Suprapubic skin (tissue), 4 donors: Measurements from ENCODE around the gene SERPINF2. TPM values are rescaled to one million over a fixed set of nuclear protein-coding genes. Genes with fewer than 3 reads are reported as not detected.
"Not testable (repeated sequence)": the region's sequence is repeated elsewhere in the genome, so short reads cannot be mapped to it uniquely, and the experiment has no call there.

ENCODE experiments used
- DNase-seq, 2 donors: peaks; one replicate each; pipeline ENCODE4 v3.0.0-alpha.2; 2019; ENCODE audit warnings: low spot score in 2 of 2
- H3K27ac ChIP-seq: fragments of 200-600 bp; sonication (generic); one replicate; pipeline ENCODE4 v1.5.1; 2019
- H3K27me3 ChIP-seq: fragments of 200-600 bp; sonication (generic); one replicate; pipeline ENCODE4 v1.5.1; 2019
- H3K36me3 ChIP-seq: fragments of 200-600 bp; sonication (generic); one replicate; pipeline ENCODE4 v1.5.1; 2019
- H3K4me1 ChIP-seq: fragments of 200-600 bp; sonication (generic); one replicate; pipeline ENCODE4 v1.5.1; 2019
- H3K4me3 ChIP-seq: fragments of 200-600 bp; sonication (generic); one replicate; pipeline ENCODE4 v1.5.1; 2019; ENCODE audit warnings: mild to moderate bottlenecking
- H3K9me3 ChIP-seq: fragments of 200-600 bp; sonication (generic); one replicate; pipeline ENCODE4 v1.5.1; 2019
- CTCF ChIP-seq, 2 donors: fragments of 200-600 bp in 1 of 2; fragments of 450-650 bp in 1 of 2; sonication (generic) in 1 of 2; IDR thresholded peaks; one replicate each; pipeline ENCODE4 v1.5.1; 2016 to 2019; ENCODE audit warnings: antibody characterized with exemption in 2 of 2, mild to moderate bottlenecking in 1 of 2, moderate library complexity in 1 of 2
- EP300 ChIP-seq: sonication (generic); formaldehyde crosslinking; IDR thresholded peaks from one replicate; pipeline ENCODE4 v1.6.1; 2017; ENCODE audit warnings: antibody characterized with exemption
- POLR2A ChIP-seq, 2 donors: fragments of 450-650 bp; IDR thresholded peaks; one replicate each; pipeline ENCODE4 v1.6.1; 2017; ENCODE audit warnings: antibody characterized with exemption in 2 of 2, mild to moderate bottlenecking in 2 of 2, moderate library complexity in 2 of 2
- POLR2AphosphoS5 ChIP-seq, 3 donors: sonication (generic); formaldehyde crosslinking; IDR thresholded peaks; one replicate each; pipeline ENCODE4 v1.6.1; 2017; ENCODE audit warnings: antibody characterized with exemption in 3 of 3
- WGBS: methylation state at CpG from one replicate; pipeline ENCODE4 v1.1.5; 2018; 5-methylcytosine and 5-hydroxymethylcytosine counted together
- total RNA-seq, 4 donors: library from RNA; depleted of rRNA; stranded (reverse); fragments of >200 nt; gene quantifications; one replicate each; pipeline ENCODE4 v1.1.0, GENCODE V29; 2016

SERPINF2 gene
- total RNA-seq, 4 donors from 2014 or later, result 3.9 to 7.4 (median 5.9) TPM

GRCh38 chr17:1793447-1793806, 50.8 kb downstream of the SERPINF2 start:
- no peak overlapping the region for H3K4me3 ChIP-seq
- TF ChIP-seq EP300 (no peak), POLR2AphosphoS5 (IDR thresholded peaks at IDR 0.05) (no peak), CTCF (IDR thresholded peaks at IDR 0.05) (no peak), POLR2A (IDR thresholded peaks at IDR 0.05) (no peak)
- H3K27me3 ChIP-seq, result no peaks in the 10 kb centered on the region
- peak overlapping the region; percentile 55 for H3K27ac ChIP-seq
- H3K36me3 ChIP-seq, result peaks cover 6% of the 10 kb centered on the region
- WGBS, result 17% methylated on average over 1 of the region's 1 CpG
- no peaks in the 10 kb centered on the region for H3K9me3 ChIP-seq
- H3K4me1 ChIP-seq, result peaks cover 20% of the 10 kb centered on the region
- DNase-seq, result no peak

- DNase-seq, result no peak
- Histone ChIP-seq H3K27me3 (no peaks in the 10 kb centered on the region), H3K4me3 (no peak overlapping the region), H3K9me3 (no peaks in the 10 kb centered on the region), H3K27ac (no peak overlapping the region), H3K4me1 (peaks cover 20% of the 10 kb centered on the region), H3K36me3 (peaks cover 25% of the 10 kb centered on the region)
- WGBS, result 7% methylated on average over 1 of the region's 1 CpG
- TF ChIP-seq POLR2A (IDR thresholded peaks at IDR 0.05) (no peak), CTCF (IDR thresholded peaks at IDR 0.05) (no peak)
These were observed 54.1 kb downstream of the SERPINF2 start for GRCh38 chr17:1796800-1797199.

GRCh38 chr17:1797323-1797722, 54.7 kb downstream of the SERPINF2 start:
- Histone ChIP-seq H3K27me3 (no peaks in the 10 kb centered on the region), H3K9me3 (no peaks in the 10 kb centered on the region), H3K4me3 (no peak overlapping the region), H3K36me3 (peaks cover 30% of the 10 kb centered on the region), H3K27ac (no peak overlapping the region), H3K4me1 (peaks cover 18% of the 10 kb centered on the region)
- WGBS, result 49% methylated on average over 3 of the region's 3 CpGs
- DNase-seq, result no peak
- no peak for TF ChIP-seq EP300
- no peak for TF ChIP-seq POLR2A (IDR thresholded peaks at IDR 0.05)
- no peak for TF ChIP-seq POLR2AphosphoS5 (IDR thresholded peaks at IDR 0.05)
- TF ChIP-seq CTCF (IDR thresholded peaks at IDR 0.05), result no peak

GRCh38 chr17:1797846-1798245, 55.2 kb downstream of the SERPINF2 start:
- WGBS, result 95% methylated on average over 8 of the region's 8 CpGs

GRCh38 chr17:1800240-1800639, 57.6 kb downstream of the SERPINF2 start:
- DNase-seq, result no peak
- Histone ChIP-seq H3K9me3 (no peaks in the 10 kb centered on the region), H3K27ac (no peak overlapping the region), H3K4me3 (no peak overlapping the region), H3K27me3 (no peaks in the 10 kb centered on the region), H3K4me1 (peaks cover 5% of the 10 kb centered on the region), H3K36me3 (peaks cover 50% of the 10 kb centered on the region)
- no peak for TF ChIP-seq CTCF (IDR thresholded peaks at IDR 0.05)
- 94% methylated on average over 7 of the region's 7 CpGs for WGBS

More at GRCh38 chr17:1797846-1798245, 55.2 kb downstream of the SERPINF2 start:
- DNase-seq, H3K27me3 ChIP-seq, H3K4me3 ChIP-seq, H3K27ac ChIP-seq, H3K9me3 ChIP-seq: not testable (repeated sequence)
- peaks cover 13% of the 10 kb centered on the region for H3K4me1 ChIP-seq
- peaks cover 32% of the 10 kb centered on the region for H3K36me3 ChIP-seq

- peaks cover 50% of the 10 kb centered on the region for H3K36me3 ChIP-seq
- no peak for DNase-seq
- no peak overlapping the region for H3K27ac ChIP-seq
- H3K4me1 ChIP-seq, result peaks cover 5% of the 10 kb centered on the region
- H3K4me3 ChIP-seq, result no peak overlapping the region
- 74% methylated on average over 4 of the region's 4 CpGs for WGBS
- no peaks in the 10 kb centered on the region for H3K27me3 ChIP-seq
- no peaks in the 10 kb centered on the region for H3K9me3 ChIP-seq
- TF ChIP-seq CTCF (IDR thresholded peaks at IDR 0.05) (no peak), EP300 (no peak), POLR2A (IDR thresholded peaks at IDR 0.05) (no peak), POLR2AphosphoS5 (IDR thresholded peaks at IDR 0.05) (no peak)
These were observed 58.0 kb downstream of the SERPINF2 start for GRCh38 chr17:1800712-1801111.
